HG02678 (cell line): ENCODE measurements around the gene TTC7B.

ENCODE experiments used
- ATAC-seq: cut with Tn5 transposase; IDR thresholded peaks from one replicate; pipeline ENCODE4 v1.9.1; 2021; ENCODE audit warnings: mild to moderate bottlenecking, moderate library complexity; ENCODE audit not compliant: unreplicated experiment

TTC7B gene

DNA sequence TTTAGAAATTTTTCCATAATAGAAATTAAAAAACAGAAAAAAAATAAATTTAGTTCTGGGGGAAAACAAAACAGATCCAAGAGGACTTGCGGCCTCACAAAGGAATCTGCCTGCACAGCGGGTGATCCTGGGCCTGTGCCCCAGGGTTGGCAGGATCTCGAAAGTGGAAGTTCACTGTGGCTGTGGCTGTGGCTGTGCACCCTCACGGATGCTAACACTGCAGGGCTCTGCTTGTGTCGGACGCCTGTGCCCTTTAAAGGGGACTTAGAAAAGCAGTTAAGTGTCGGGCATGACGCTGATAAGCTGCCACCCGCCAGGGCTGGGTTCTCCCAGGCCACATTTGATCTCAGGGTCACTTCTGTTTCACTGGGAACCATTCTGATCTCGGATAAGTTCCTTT lies 209.1 kb downstream of the TTC7B start:
- no peak for ATAC-seq

DNA sequence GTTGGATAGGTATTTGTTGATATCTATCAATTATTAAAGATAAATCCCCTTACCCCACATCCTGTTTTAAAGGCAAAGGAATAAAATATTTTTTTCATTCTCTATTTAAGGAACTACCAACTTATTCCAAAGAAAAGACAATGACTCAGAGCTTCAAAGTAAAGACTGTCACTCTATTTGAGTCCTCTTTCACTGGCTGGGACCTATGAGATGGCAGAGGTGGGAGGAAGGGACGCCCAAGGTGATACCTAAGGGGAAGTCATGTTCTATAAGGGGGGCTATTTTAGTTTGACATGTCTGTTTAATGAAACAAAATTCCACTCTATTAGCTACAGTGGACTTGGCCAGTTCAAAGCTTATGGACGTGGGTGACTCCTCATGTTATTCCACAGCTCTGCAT lies 209.8 kb downstream of the TTC7B start:
- no peak for ATAC-seq

DNA sequence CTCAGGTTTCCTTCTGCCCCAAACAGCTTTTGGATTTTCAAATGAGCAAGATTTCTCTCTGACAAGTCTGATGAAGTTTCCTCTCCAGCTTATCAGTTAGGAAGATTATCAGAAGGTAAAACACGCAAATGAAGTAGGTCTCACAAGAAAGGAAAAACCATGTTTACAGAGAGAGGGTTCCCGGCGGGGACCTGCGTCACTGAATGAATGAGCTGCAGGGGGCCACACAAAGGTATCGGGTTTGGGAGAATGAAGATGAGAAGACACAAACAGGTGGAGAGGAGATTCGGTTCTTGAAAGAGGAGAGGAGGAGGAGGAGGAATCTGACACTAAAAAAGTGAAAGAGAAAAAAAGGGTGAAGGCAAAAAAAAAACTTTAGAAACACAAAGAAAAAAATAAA lies 210.8 kb downstream of the TTC7B start:
- no peak for ATAC-seq

DNA sequence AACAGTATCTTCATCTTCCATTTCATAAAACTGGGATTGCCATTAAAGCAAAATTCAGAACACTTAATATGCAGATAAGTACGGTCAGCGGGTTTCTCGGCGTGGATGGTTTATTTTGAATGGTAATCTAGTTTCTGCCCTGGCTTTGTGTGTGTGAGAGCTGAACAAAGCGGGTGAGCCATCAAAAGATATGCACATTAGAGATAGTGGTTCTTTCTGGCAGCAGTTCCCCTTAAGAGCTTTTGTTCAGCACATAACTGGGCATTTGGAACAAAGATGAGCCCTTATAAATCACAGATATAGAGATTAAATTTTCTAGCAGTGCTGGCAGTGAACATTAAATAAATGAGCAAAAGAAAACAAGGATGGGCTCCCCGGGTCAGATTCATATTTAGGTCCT lies 211.9 kb downstream of the TTC7B start:
- no peak for ATAC-seq

DNA sequence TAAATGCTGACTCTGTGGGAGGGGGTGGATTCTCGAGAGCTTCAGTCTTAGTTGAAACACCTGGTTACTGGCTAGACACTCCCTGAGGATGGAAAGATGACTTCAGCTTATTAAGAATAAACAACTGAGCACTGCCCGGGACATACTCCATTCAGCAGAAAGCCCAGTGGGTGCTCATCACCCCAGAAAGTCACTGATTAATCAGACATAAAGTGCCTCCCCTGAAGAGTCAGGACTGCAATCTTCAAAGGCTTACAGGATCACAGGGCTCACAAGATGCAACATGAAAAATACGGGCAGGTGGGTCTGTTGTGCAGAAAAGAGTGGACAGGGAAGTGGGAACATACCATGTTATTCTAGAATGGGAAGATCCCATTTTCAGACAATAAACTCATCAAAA lies 212.4 kb downstream of the TTC7B start:
- ATAC-seq, result no peak

DNA sequence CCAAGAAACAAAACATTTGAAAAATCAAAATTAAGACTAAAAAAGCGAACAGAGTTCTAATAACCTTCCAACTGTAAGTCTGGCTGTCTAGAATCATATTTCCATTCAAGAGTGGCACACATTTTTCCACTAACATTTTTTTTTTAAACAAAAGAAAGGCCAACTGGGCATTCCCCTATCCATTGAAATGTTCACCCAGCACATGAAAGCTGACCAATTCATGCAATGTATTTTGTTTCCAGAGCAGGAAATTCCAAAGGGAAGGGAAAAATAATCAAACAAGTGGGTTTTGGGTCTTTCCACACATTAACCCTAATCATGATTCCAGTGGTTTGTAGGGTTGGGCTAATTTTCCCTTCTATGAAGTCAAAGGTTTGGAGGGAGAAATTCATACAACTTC lies 212.9 kb downstream of the TTC7B start:
- no peak for ATAC-seq

DNA sequence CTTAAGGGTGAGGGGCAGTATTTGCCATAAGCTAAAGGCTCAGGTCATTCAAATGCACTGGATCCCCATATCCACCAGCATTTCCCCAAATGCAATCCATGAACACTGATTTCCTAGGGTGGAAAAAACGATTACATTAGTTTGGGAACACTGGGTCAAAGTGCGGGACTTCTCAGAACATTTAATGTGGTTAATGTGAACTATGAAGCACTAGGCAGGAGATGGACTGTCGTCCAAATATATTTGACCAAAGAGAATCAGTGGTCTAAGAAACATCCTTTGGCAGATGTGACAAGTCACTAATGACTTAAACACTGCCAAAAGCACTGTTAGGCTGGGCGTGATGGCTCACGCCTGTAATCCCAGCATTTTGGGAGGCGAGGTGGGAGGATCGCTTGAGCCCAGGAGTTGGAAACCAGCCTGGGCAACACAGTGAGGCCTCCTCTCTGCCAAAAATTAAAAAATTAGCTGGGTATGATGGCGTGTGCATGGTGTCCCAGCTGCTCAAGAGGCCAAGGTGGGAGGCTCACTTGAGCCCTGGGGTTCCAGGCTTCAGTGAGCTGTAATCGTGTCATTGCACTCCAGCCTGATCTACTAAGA lies 214.0 kb downstream of the TTC7B start:
- no peak for ATAC-seq

DNA sequence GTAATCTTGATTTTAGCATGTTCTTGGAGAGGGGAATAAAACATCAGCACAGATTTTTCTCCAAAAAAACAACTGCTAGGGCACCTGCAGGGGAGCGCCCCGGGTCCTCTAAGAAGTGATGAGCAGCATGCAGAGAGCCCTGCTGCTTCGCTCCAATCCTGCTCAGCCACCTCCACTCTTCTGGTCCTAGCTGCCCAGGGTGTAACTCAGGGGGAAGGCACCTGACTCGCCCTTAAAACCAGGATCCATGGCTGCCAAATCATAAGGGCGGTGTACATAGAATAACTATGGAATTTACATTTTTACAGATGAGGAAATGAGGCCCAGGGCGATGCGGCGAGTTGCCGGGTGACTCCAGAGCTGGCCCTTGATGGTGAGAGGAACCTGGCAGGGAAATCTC lies 214.7 kb downstream of the TTC7B start:
- no peak for ATAC-seq

DNA sequence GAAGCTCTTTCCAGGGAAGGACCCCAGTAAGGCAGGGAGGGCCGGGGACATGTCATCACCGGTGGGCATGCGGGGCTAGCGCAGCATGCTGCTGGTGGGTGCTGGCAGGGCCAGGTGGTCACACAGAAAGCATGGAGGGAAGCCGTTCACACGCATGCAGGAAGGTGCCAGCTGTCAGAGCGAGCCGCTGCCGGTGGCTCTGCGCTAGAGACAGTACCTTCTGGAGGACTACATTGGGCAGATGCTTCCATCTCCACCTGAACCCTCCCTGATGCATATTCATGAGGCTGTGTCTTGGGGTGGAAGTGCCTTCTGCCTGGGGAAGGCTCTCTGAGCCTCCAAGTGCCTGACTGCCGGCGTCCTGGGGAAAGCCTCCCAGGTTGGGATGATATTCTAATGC lies 215.6 kb downstream of the TTC7B start:
- no peak for ATAC-seq

DNA sequence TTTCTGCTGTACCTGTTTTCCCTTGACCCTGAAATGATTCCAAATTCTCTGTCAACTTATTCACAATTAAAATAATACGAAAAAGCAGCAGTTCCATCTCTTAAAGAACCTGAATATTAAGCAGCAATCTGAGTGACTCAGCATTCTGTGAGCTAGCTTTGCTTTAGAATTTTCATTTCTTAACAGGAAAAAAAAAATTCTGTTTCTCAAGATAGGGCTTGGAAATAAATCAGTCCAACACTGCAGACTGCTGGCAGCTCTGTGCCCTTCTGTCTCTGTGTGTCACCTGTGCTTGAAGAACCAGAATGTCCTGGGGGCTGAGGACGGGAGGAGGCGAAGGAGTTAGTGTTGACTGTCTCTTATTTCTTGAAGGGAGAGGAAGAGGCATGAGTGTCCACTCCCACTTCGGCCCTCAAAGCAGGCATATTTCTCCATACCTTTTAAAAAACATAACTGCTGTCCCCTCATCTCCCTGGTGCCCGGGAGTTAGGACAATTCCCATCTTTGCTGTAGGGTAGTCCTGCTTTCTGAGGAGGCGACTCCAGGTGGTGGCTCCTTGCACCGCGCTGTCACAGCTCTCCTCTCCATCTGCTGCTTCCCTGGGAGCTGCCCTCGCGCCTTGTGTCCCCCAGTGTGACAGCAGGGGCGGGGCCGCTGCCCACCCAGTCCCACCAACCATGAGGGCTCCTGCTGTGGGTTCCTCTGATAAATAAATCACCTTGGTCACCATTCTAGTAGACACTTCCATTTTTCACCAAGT lies 216.3 kb downstream of the TTC7B start:
- ATAC-seq, result no peak

DNA sequence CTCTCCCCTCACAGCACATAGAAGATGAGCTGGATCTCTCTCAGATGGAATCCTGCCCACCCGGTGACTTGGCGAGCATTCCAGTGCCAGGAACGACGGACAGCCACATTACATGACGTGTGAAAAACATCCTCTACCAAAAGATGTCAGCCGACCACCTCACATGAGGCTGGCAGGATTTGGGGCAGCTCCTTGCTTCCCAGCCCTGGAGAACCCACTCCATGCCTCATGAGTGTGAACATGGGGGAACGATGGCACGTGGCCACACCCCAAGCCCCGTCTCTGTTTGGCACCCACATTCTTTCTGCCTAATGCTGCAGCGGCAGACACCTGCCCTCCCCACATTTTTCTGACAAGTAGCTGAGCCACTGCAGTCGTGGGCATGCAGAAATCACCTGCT lies 216.9 kb downstream of the TTC7B start:
- no peak for ATAC-seq

DNA sequence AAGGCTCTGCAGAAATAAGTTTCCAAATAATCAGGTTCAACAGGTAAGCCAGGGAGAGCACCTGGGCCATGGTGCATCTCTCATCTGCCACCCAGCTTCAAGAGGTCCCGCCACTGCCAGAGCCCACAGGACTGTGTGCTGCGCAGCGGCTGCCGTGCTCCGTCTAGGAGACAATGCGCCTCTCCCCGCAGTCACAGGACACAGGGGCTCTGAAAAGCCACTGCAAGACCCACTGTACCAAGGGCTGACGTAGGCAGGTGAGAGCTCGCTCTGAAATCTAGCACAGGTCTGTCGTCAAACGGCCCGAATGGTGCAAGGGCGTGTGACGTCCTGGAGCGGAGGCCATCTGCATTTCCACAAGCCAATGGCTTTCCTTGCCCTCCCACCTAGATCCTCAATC lies 218.3 kb downstream of the TTC7B start:
- ATAC-seq, result no peak

DNA sequence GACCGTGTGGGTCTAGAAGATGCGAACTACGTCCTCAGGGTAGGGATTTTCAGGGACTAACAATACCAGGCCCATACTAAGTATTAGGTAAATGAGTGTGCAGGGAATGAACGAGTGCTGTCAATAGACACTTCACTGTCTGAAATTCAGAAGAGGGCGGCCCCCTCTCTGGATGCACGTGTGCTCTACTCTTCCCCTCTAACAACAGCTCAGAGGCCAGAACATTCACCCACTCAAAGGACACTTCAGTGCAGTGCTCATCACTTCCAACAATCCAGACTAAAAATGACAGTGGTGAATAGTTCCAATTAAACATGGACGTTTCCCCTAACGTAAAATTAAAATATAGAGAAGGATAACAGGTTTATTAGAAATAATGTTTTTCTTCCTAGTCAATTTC lies 219.5 kb downstream of the TTC7B start:
- ATAC-seq, result no peak

DNA sequence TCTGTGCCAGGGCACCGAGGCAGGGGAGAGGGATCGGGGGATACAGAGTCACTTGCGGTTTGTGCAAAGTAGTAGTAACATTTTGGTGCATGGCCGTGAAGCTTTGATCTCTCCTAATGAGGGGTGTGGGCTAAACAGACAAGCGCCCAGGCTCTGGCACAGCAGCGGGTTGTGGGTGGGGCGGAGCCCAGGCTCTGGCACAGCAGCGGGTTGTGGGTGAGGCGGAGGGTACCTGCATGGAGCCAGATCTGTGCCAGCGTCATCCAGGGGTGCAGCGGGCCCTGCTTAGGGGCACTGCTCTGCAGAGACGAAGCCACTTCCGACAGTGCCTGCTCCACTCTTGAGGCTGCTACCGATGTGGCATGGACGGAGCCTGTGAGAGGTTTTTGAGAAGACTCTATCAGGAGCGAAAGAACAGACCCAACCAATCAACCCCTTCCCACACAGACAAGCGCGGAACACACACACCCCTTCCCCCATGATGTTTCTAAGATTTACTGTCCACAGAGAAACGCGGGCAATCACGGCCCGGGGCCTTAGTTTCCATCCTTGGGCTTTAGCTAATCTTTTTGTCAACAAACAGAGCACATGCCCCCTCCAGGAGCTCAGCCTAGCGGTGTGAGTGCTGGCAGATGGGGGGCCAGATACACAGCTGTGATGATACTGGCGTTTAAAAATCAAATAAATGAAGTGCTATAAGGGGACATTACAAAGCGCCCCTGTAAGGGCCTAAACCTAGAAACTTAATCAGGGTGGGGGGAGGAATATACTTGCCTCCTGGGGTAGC lies 222.8 kb downstream of the TTC7B start:
- no peak for ATAC-seq

DNA sequence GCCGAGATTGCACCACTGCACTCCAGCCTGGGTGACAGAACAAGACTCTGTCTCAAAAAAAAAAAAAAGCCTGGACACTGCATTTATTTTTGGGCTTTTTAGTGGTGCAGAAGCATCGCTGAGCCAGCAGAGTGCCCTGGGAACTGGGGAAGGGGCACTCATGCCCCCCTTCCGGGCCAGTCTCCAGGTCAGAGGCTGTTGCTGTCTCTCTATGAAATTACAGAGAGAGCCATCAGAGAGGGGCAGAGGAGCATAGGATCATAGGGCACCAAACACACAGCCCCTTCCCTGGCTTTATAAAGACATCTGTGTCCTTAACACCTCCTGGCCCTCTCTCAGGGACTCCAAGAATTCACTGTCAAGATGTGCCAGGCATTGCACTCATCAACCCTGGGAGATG lies 223.6 kb downstream of the TTC7B start:
- no peak for ATAC-seq

DNA sequence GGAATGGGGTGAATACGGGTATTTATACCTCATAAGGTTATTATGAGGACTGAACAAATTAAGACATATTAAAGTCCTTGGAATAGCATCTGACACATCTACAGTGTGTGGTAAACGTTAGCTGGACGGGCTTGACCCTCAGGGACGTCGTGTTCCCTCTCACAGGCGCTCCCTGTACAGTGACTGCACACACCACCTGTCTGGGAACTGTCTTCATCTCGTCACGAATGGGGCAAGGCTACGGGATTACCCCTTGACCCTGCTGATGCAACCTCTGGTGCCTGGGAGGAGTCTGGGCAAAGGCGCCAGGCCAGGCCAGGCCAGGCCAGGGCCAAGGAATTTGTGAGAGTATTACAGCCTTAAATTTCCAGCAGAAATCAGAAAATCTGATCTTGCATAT lies 228.3 kb downstream of the TTC7B start:
- ATAC-seq, result no peak

DNA sequence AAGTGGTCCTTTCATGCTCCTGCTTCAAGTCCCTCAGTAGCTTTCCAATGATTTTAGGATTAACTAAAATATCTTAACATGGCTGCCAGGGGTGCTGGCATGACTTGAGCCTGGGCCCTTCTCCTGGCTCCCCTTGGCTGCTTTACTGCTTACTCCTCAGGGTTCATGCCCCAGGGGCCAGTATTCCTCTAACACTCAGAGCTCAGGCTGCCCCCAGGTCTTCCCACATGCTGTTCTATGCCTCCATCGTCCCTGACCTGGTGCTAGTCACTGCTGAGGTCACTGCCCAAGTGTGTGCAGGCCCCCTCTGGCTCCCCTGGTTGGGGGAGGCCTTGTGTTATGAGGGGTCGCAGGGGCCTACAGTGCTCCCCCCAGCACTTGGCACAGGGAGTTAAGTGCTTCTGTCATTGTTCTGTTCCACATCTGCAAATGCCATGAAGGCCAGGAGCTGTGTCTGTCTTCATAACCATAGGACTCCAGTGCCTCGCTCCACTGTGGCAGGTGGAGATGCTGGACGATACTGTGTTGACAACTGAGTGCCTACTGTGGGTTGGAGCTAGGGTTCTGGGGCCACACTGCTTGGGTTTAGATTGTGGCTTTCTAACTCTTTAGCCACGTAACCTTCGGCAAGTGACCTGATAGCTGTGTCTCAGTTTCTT lies 228.8 kb downstream of the TTC7B start:
- ATAC-seq, result no peak

DNA sequence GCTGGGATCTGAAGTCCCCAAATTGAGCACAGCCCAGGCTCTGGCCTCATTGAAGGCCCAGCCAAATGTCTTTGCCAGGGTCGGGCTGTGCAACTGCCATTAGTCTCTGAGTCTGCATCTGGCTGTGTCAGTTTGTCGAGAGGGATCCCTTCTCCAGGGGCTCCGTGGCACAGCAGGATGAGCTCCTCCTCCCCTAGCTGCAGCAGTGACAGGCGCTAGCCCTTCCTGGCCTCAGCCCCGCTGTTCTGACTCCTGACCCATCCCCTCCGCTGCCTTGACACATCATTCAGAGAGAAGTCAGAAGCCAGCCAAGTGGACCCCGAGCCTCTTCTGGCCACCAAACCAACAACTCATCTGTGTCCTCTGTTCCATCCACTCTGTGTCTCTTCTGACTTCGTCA lies 231.1 kb downstream of the TTC7B start:
- ATAC-seq, result no peak

DNA sequence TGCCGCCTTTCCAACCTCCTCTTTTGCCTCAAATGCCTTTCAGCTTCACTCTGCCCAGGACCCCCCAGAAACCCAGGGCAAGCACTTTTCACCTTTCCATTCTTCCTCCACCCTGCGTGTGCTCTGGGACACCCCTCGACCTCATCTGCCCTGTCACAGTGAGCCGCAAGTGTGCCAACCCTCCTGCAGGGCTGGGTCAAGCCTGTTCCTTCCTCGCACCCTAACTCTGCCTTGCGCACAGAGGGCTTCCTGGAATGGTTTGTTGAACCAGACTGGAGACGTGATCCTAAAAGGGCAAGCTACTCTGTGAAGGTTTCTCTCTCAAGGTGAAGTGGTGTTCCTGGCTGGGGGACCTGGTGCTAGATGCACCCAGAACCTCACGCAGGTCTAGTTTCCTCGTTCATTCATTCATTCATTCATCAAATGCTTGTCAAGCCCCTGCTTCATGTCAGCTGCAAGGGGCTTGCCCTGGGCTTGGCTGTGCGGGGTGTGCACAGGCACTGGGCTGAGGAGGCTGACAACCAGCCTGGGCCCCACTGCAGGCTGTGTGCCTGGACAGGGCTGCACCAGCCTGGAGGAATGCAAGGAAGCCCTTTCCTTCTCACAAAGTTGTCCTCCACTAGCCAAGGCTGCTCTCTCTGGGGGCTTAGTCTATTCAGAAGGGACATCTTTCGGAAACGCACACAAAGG lies 232.2 kb downstream of the TTC7B start:
- ATAC-seq, result no peak

DNA sequence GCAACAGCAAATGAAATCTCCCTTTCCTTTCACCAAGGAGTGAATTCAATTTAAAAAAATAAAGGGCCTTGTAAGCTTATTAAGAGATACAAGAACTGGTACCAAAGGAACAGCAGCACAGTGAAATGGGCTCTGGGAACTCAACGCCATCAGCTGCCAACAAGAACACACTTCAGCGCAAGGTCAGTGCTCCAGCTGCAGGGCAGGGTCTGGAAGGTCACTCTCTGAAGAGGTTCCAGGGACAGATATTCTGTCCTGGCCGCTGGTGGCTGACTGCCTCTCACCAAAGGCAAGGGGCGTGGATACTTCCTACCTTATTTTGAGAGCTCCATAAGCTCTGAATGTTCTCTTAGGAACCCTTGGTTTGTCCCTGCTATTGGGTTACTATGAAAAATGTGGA lies 232.8 kb downstream of the TTC7B start:
- ATAC-seq, result no peak

DNA sequence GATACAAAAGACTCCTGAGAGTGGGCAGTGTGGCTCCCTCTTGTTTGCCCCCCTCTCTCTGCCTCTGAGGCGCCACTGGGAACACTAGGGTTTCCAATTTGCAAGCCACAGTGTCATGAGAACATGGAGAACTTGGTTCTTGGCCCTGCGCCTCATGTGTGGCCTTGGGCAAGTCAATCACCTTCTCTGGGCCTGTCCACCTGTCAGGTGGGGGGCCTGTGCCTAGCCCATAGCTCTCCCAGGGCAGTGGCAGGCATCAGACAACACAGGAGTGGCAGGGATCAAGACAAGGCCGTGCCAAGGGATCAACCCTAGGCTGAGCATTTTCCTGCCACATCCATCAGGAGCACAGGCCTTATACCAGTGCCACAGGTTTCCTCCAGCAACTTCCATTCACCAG lies 234.1 kb downstream of the TTC7B start:
- ATAC-seq, result no peak
